NT2/D1 (cell line): ENCODE measurements around the gene DDO.

Experiments
- SUZ12 ChIP-seq: IDR thresholded peaks from 2 replicates; pipeline ENCODE4 v1.6.1; 2011; ENCODE audit not compliant: insufficient read length, insufficient read depth; ENCODE audit errors: extremely low read depth
- YY1 ChIP-seq: IDR thresholded peaks from 2 replicates; pipeline ENCODE4 v1.6.1; 2011; ENCODE audit not compliant: insufficient read length, insufficient read depth

- TF ChIP-seq SUZ12 (no peak), YY1 (no peak)
Observed at GRCh38 chr6:110366975-110367374, 48.4 kb downstream of the DDO start.
